ENCODE data around the gene B3GAT3. TPM values are rescaled to one million over a fixed set of nuclear protein-coding genes. Genes with fewer than 3 reads are reported as not detected.
"Not testable (repeated sequence)": the region's sequence is repeated elsewhere in the genome, so short reads cannot be mapped to it uniquely, and the experiment has no call there.

The B3GAT3 gene
- total RNA-seq, 2 donors from 2014 or later: 57.0 to 75.3 TPM

- TF ChIP-seq CTCF (IDR thresholded peaks at IDR 0.05) (no peak), POLR2A (IDR thresholded peaks at IDR 0.05) (peak; percentile 17)
- peaks cover 0 to 4% of the 10 kb centered on the region in 2 donors for H3K36me3 ChIP-seq
- no peaks in the 10 kb centered on the region for H3K27me3 ChIP-seq (replicated peaks; ENCODE audit: insufficient read depth)
- peaks cover 11% of the 10 kb centered on the region for H3K4me1 ChIP-seq (replicated peaks)
- intact Hi-C loops (cut with DNase I): no loop called here
- H3K9me3 ChIP-seq: no peaks in the 10 kb centered on the region
- H3K4me3 ChIP-seq: peak overlapping the region; percentile 42 to 74
- H3K27ac ChIP-seq: peak overlapping the region; percentile 98 to 99
- no peak for DNase-seq (ENCODE audit: low spot score)
- WGBS: under 1% methylated on average over 33 of the region's 33 CpGs
These were observed 47.3 kb downstream of the B3GAT3 start for GRCh38 chr11:62574363-62575071.

DNA sequence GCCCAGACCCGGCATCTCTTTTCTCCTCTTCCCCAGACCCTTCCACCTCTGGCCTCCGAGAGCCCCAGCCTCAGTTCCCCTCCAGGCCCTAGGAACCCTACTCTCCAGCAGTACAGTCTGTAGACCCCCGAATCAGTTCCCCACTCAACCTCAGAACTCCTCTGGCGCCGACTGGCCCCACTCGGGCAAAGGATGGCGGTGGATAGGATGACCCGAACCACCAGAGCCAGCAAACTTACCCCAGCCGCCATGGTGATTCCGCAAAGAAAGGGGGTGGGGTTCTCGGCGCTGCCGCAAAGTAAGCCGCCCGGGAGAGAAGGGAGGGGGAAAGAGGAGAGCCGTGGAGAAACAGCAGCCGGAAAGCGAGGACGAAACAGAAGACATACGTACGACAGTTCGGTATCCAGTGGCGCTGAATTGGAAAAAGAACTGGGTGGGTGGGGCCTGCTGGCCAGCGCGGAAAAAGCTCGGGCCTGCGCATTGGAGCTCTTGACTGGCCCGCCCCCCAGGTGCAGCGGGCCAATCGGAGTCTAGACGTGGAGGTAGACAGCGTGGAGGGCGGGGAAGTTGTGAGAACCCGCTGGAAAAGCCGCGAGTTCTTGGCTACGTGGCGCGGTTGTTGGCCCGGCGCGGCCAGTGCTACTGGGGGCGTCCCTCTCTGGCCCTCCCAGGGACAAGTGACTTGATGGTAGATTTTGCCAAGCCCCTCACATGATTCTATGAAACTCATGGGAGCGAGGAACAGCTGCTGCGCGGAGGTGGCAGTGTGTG, 48.0 kb downstream of the B3GAT3 start, which contains the start of gene EEF1G:
Gene EEF1G, minus strand, starts transcription at position 300 of the 771 bp plus-strand sequence. Its CDS starts 49 bp downstream, at position 251.
- peaks cover 0 to 6% of the 10 kb centered on the region in 2 donors for H3K36me3 ChIP-seq
- peak within 1 kb of the TSS; percentile 98 to 99 for H3K27ac ChIP-seq
- H3K9me3 ChIP-seq: no peaks in the 10 kb centered on the region
- H3K4me1 ChIP-seq (replicated peaks): peaks cover 11% of the 10 kb centered on the region
- H3K27me3 ChIP-seq (replicated peaks; ENCODE audit: insufficient read depth): no peaks in the 10 kb centered on the region
- TF ChIP-seq POLR2A (IDR thresholded peaks at IDR 0.05): peak; percentile 94
- TF ChIP-seq POLR2AphosphoS5 (IDR thresholded peaks at IDR 0.05): peak; percentile 99
- TF ChIP-seq CTCF (IDR thresholded peaks at IDR 0.05): peak in 1 of 4 experiments; percentile 17
- H3K4me3 ChIP-seq: peak within 1 kb of the TSS; percentile 59 to 74
- DNase-seq (ENCODE audit: low spot score): peak; percentile 99
- intact Hi-C loops (cut with DNase I): no loop called here
- WGBS: under 1% methylated on average over 46 of the region's 46 CpGs

GRCh38 chr11:62573006-62573591, 48.7 kb downstream of the B3GAT3 start:
- H3K27ac ChIP-seq: peak overlapping the region; percentile 98 to 99
- peak overlapping the region; percentile 59 to 74 for H3K4me3 ChIP-seq
- no peak for DNase-seq (ENCODE audit: low spot score)
- H3K4me1 ChIP-seq (replicated peaks): peaks cover 11% of the 10 kb centered on the region
- no peaks in the 10 kb centered on the region for H3K27me3 ChIP-seq (replicated peaks; ENCODE audit: insufficient read depth)
- TF ChIP-seq POLR2AphosphoS5 (IDR thresholded peaks at IDR 0.05) (no peak), CTCF (IDR thresholded peaks at IDR 0.05) (no peak), POLR2A (IDR thresholded peaks at IDR 0.05) (no peak)
- no peaks in the 10 kb centered on the region for H3K9me3 ChIP-seq
- WGBS: under 1% methylated on average over 33 of the region's 33 CpGs
- intact Hi-C loops (cut with DNase I): no loop called here
- H3K36me3 ChIP-seq: peaks cover 0 to 6% of the 10 kb centered on the region in 2 donors

- TF ChIP-seq POLR2A (IDR thresholded peaks at IDR 0.05) (no peak), POLR2AphosphoS5 (IDR thresholded peaks at IDR 0.05) (no peak), CTCF (IDR thresholded peaks at IDR 0.05) (no peak)
- no peaks in the 10 kb centered on the region for H3K9me3 ChIP-seq
- peaks cover 11% of the 10 kb centered on the region for H3K4me1 ChIP-seq (replicated peaks)
- peak overlapping the region in 1 of 2 donors; percentile 74 for H3K4me3 ChIP-seq
- intact Hi-C loops (cut with DNase I): no loop called here
- WGBS: 69% methylated on average over 12 of the region's 12 CpGs
- H3K27ac ChIP-seq: peak overlapping the region in 1 of 2 donors; percentile 99
- H3K36me3 ChIP-seq: peaks cover 2 to 6% of the 10 kb centered on the region in 2 donors
- DNase-seq (ENCODE audit: low spot score): no peak
- no peaks in the 10 kb centered on the region for H3K27me3 ChIP-seq (replicated peaks; ENCODE audit: insufficient read depth)
These were observed 49.4 kb downstream of the B3GAT3 start for GRCh38 chr11:62572431-62572830.

GRCh38 chr11:62571493-62571892, 50.3 kb downstream of the B3GAT3 start:
- H3K9me3 ChIP-seq; DNase-seq (ENCODE audit: low spot score); H3K27me3 ChIP-seq (replicated peaks; ENCODE audit: insufficient read depth); intact Hi-C loops (cut with DNase I); H3K4me3 ChIP-seq: not testable (repeated sequence)
- Histone ChIP-seq H3K4me1 (replicated peaks) (peaks cover 11% of the 10 kb centered on the region), H3K36me3 (peaks cover 9 to 12% of the 10 kb centered on the region in 2 donors), H3K27ac (peak overlapping the region in 1 of 2 donors; percentile 99)
- 90% methylated on average over 5 of the region's 5 CpGs for WGBS

DNA sequence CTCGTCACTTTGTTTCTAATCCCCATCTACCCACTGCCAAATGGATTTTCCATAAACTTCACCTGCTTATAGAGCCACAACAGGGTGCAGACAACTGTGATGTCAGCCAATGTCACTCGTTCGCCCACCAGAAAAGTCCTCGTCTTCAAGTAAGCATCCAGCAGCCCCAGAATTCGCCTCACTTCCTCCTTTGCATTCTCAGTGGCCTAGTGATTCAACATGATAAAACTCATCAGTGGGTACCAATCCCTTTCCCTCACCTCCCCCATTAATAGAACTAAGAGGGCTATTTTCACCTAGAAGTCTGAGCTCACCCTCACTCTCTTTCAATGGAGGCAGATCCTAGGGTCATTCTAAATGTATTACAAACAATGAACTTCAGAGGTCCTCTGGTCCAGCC, 50.9 kb downstream of the B3GAT3 start:
- peaks cover 9 to 17% of the 10 kb centered on the region in 2 donors for H3K36me3 ChIP-seq
- H3K4me1 ChIP-seq (replicated peaks): peaks cover 11% of the 10 kb centered on the region
- H3K9me3 ChIP-seq; H3K27ac ChIP-seq; H3K4me3 ChIP-seq; intact Hi-C loops (cut with DNase I); H3K27me3 ChIP-seq (replicated peaks; ENCODE audit: insufficient read depth); DNase-seq (ENCODE audit: low spot score): not testable (repeated sequence)
- 90% methylated on average over 5 of the region's 5 CpGs for WGBS

Measured in prostate gland (tissue), 2 donors.